K562 (cell line): ENCODE measurements around the gene CMTM5. TPM values are rescaled to one million over a fixed set of nuclear protein-coding genes. Genes with fewer than 3 reads are reported as not detected.

ENCODE experiments used
- BRD4 ChIP-seq: fragments of 200-600 bp; sonication (generic); IDR thresholded peaks from 2 replicates; pipeline ENCODE4 v1.6.1; 2017; ENCODE audit warnings: inconsistent platforms
- BRF1 ChIP-seq: IDR thresholded peaks from 3 replicates; pipeline ENCODE4 v1.6.1; 2011; ENCODE audit warnings: borderline replicate concordance, mild to moderate bottlenecking; ENCODE audit not compliant: insufficient read length; ENCODE audit errors: extremely low read depth
- FOXJ3 ChIP-seq: sonication (generic); formaldehyde crosslinking; IDR thresholded peaks from 2 replicates; pipeline ENCODE4 v1.4.0; 2020; ENCODE audit warnings: mild to moderate bottlenecking, missing genetic modification reagents
- MTA3 ChIP-seq: fragments of 450-650 bp; formaldehyde crosslinking; IDR thresholded peaks from 2 replicates; pipeline ENCODE4 v1.6.1; 2017; ENCODE audit warnings: mild to moderate bottlenecking, borderline replicate concordance
- RERE ChIP-seq: sonication (generic); formaldehyde crosslinking; IDR thresholded peaks from 2 replicates; pipeline ENCODE4 v1.8.0; 2023; ENCODE audit warnings: missing genetic modification reagents, mild to moderate bottlenecking, borderline replicate concordance
- TFE3 ChIP-seq: fragments of 450-650 bp; formaldehyde crosslinking; IDR thresholded peaks from 2 replicates; pipeline ENCODE4 v1.4.0; 2020; ENCODE audit warnings: mild to moderate bottlenecking, mixed read lengths
- ZNF696 ChIP-seq: fragments of 250-450 bp; sonication (Bioruptor Pico); conservative IDR thresholded peaks from 2 replicates; pipeline ENCODE4 v1.4.0; 2020; ENCODE audit warnings: mild to moderate bottlenecking, moderate library complexity
- polyA plus RNA-seq, 8 experiments: library from polyadenylated mRNA; depleted of rRNA in 4 of 8; stranded (reverse) in 5 of 8; unstranded in 3 of 8; fragments of >200 nt; fragmentation: Nextera tagmentation in 2 of 8; fragmentation: Illumina TruSeq in 1 of 8; extraction: Ambion mirVana in 2 of 8; extraction: Trizol in 1 of 8; gene quantifications; 2 replicates each; pipeline versions ENCODE4 v1.2.1 to v1.2.3, GENCODE V29; 2011 to 2014; ENCODE audit warnings: inconsistent platforms in 1 of 8, missing spikeins in 1 of 8
- total RNA-seq, 7 experiments: library from RNA; depleted of rRNA in 6 of 7; stranded (reverse); fragments of >200 nt in 6 of 7; fragmentation: Illumina TruSeq in 2 of 7; extraction: Trizol in 2 of 7; gene quantifications; 2 replicates each; pipeline versions ENCODE4 v1.2.1 to v1.2.3, GENCODE V29; 2011 to 2021; ENCODE audit warnings: low replicate concordance in 1 of 7

Gene CMTM5
- total and polyA plus RNA-seq, 9 of the 15 experiments (the other 6 are each of a cell fraction or from before 2014, with no cell fraction given): 0.21 TPM; not detected in 8

GRCh38 chr14:23364164-23365035 is 12.4 kb upstream of the CMTM5 start (continued):
- TF ChIP-seq RERE (CRISPR knock-in tag) (no peak), ZNF696 (CRISPR knock-in tag) (no peak), TFE3 (CRISPR knock-in tag) (no peak), FOXJ3 (CRISPR knock-in tag) (no peak), BRF1 (no peak), BRD4 (no peak), MTA3 (no peak)
